K562 (cell line): ENCODE data around the gene XIRP1. TPM values are rescaled to one million over a fixed set of nuclear protein-coding genes. Genes with fewer than 3 reads are reported as not detected.

ENCODE experiments used
- BACH1 ChIP-seq: fragments of 200-800 bp; sonication (Bioruptor generic); IDR thresholded peaks from 2 replicates; pipeline ENCODE4 v1.6.1; 2016; ENCODE audit warnings: missing genetic modification characterization, missing compliant biosample characterization
- BRF2 ChIP-seq: IDR thresholded peaks from 3 replicates; pipeline ENCODE4 v1.6.1; 2011; ENCODE audit warnings: borderline replicate concordance, mild to moderate bottlenecking; ENCODE audit not compliant: insufficient read length, insufficient read depth
- CC2D1A ChIP-seq: fragments of 450-650 bp; IDR thresholded peaks from 2 replicates; pipeline ENCODE4 v1.6.1; 2017; ENCODE audit warnings: mild to moderate bottlenecking
- CEBPG ChIP-seq, 3 experiments: fragments of 200-800 bp in 1 of 3; sonication (Bioruptor generic) in 1 of 3; sonication (generic) in 1 of 3; formaldehyde crosslinking in 1 of 3; IDR thresholded peaks in 2 of 3; conservative IDR thresholded peaks in 1 of 3; 2 replicates each; pipeline versions ENCODE4 v1.6.1 to v1.8.0; 2016 to 2022; ENCODE audit warnings: missing compliant biosample characterization in 2 of 3, missing genetic modification characterization in 2 of 3, mild to moderate bottlenecking in 1 of 3, missing genetic modification reagents in 1 of 3
- DNMT1 ChIP-seq: fragments of 450-650 bp; IDR thresholded peaks from 2 replicates; pipeline ENCODE4 v1.6.1; 2016; ENCODE audit warnings: antibody characterized with exemption, mild to moderate bottlenecking
- E2F5 ChIP-seq: sonication (generic); formaldehyde crosslinking; IDR thresholded peaks from 2 replicates; pipeline ENCODE4 v1.8.0; 2022; ENCODE audit warnings: mild to moderate bottlenecking, missing genetic modification reagents
- KDM1A ChIP-seq, 2 experiments: fragments of 450-650 bp; IDR thresholded peaks; 2 replicates each; pipeline ENCODE4 v1.6.1; 2016; ENCODE audit warnings: mild to moderate bottlenecking in 2 of 2
- L3MBTL2 ChIP-seq: fragments of 450-650 bp; IDR thresholded peaks from 2 replicates; pipeline ENCODE4 v1.6.1; 2016; ENCODE audit warnings: mild to moderate bottlenecking, moderate library complexity
- POLR2AphosphoS2 ChIP-seq: IDR thresholded peaks from 2 replicates; pipeline ENCODE4 v1.6.1; 2012; ENCODE audit warnings: low read length, improper control_type of control experiment
- POLR3G ChIP-seq: IDR thresholded peaks from 2 replicates; pipeline ENCODE4 v1.6.1; 2011; ENCODE audit not compliant: insufficient read length, insufficient replicate concordance; ENCODE audit errors: extremely low read depth
- TBL1XR1 ChIP-seq, 2 experiments: IDR thresholded peaks; 2 replicates each; pipeline ENCODE4 v1.6.1; 2012; ENCODE audit warnings: improper control_type of control experiment in 2 of 2, low read length in 2 of 2, mild to moderate bottlenecking in 1 of 2
- TFAM ChIP-seq: fragments of 250-450 bp; sonication (Bioruptor Pico); conservative IDR thresholded peaks from 2 replicates; pipeline ENCODE4 v1.5.0; 2021; ENCODE audit warnings: mild to moderate bottlenecking, moderate library complexity
- ZNF518B ChIP-seq: fragments of 250-450 bp; sonication (Bioruptor Pico); IDR thresholded peaks from 2 replicates; pipeline ENCODE4 v1.5.0; 2021; ENCODE audit warnings: mild to moderate bottlenecking, moderate library complexity
- polyA plus RNA-seq, 8 experiments: library from polyadenylated mRNA; depleted of rRNA in 4 of 8; stranded (reverse) in 5 of 8; unstranded in 3 of 8; fragments of >200 nt; fragmentation: Nextera tagmentation in 2 of 8; fragmentation: Illumina TruSeq in 1 of 8; extraction: Ambion mirVana in 2 of 8; extraction: Trizol in 1 of 8; gene quantifications; 2 replicates each; pipeline versions ENCODE4 v1.2.1 to v1.2.3, GENCODE V29; 2011 to 2014; ENCODE audit warnings: inconsistent platforms in 1 of 8, missing spikeins in 1 of 8
- total RNA-seq, 7 experiments: library from RNA; depleted of rRNA in 6 of 7; stranded (reverse); fragments of >200 nt in 6 of 7; fragmentation: Illumina TruSeq in 2 of 7; extraction: Trizol in 2 of 7; gene quantifications; 2 replicates each; pipeline versions ENCODE4 v1.2.1 to v1.2.3, GENCODE V29; 2011 to 2021; ENCODE audit warnings: low replicate concordance in 1 of 7
- TF ChIP-seq, protein P1 (sequence below), 2 experiments: fragments of 250-450 bp in 1 of 2; fragments of 450-650 bp in 1 of 2; sonication (Bioruptor Pico) in 1 of 2; IDR thresholded peaks; 2 replicates each; pipeline versions ENCODE4 v1.6.1 to v1.8.0; 2016 to 2021; ENCODE audit warnings: mild to moderate bottlenecking in 2 of 2, moderate library complexity in 2 of 2, missing compliant biosample characterization in 1 of 2, missing genetic modification characterization in 1 of 2
- TF ChIP-seq, protein P2 (sequence below): fragments of 250-450 bp; sonication (Bioruptor Pico); IDR thresholded peaks from 2 replicates; pipeline ENCODE4 v1.5.0; 2021

The XIRP1 gene
- total and polyA plus RNA-seq, 9 of the 15 experiments (the other 6 are each of a cell fraction or from before 2014, with no cell fraction given), result 0.03 to 0.27 (median 0.08) TPM; not detected in 3

DNA sequence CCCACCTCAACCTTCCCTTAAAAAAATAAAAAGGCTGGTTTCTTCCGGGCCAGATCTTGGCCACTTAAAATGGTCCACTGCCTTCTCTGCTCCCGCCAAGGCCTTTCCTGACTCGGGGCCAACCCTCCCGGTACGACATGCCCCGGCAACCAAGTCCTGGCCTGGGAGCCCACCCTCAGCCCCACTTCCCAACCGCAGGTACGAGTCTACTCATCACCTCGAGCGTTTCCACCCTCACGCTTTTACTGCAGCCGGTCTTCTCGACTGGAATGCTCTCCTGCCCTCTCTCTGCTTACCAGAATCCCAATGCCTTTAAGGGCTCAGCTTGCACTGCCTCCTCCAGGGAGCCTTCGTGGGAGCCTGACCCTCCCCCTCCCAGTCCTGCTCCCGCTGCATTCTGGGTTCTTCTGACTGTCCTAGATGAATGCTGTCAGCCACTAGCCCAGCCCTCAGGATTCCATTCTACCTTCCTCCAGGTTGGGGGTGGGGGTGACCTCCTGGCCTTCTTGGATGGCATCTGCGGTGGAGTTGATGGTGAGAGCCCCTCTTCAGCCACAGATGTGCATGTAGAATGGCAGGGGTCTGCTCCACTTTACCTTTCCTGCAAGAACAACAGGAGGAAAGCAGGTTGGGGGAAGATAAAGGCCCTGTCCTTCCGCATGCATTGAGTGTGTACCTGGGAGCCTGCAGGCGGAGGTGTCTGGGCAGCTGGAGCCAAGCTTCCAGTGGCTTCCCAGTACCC lies 37.9 kb downstream of the XIRP1 start (continued):
- TF ChIP-seq ZNF518B (CRISPR knock-in tag) (no peak), TBL1XR1 (IDR thresholded peaks at IDR 0.05; ENCODE audit: low read length in 2 of 2) (no peak), E2F5 (CRISPR knock-in tag) (no peak), TFAM (CRISPR knock-in tag) (no peak), KDM1A (IDR thresholded peaks at IDR 0.05) (peak; percentile 9 to 77; a peak in 2 of 4 replicates), L3MBTL2 (peak; percentile 44; the same call in 1 of the 2 replicates), CC2D1A (peak; percentile 54; the same call in 1 of the 2 replicates), CEBPG (CRISPR knock-in tag; IDR thresholded peaks at IDR 0.05) (no peak), CEBPG (tag; conservative IDR thresholded peaks at IDR 0.05 in 1 of 2, IDR thresholded peaks at IDR 0.05 in 1 of 2) (no peak), POLR3G (no peak), DNMT1 (no peak), BRF2 (no peak), BACH1 (tag) (no peak), POLR2AphosphoS2 (no peak)
- TF ChIP-seq, protein P1, sequence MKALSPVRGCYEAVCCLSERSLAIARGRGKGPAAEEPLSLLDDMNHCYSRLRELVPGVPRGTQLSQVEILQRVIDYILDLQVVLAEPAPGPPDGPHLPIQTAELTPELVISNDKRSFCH (CRISPR knock-in tag; IDR thresholded peaks at IDR 0.05), result no peak
- TF ChIP-seq, protein P1 (tag; IDR thresholded peaks at IDR 0.05), result no peak
- TF ChIP-seq, protein P2, sequence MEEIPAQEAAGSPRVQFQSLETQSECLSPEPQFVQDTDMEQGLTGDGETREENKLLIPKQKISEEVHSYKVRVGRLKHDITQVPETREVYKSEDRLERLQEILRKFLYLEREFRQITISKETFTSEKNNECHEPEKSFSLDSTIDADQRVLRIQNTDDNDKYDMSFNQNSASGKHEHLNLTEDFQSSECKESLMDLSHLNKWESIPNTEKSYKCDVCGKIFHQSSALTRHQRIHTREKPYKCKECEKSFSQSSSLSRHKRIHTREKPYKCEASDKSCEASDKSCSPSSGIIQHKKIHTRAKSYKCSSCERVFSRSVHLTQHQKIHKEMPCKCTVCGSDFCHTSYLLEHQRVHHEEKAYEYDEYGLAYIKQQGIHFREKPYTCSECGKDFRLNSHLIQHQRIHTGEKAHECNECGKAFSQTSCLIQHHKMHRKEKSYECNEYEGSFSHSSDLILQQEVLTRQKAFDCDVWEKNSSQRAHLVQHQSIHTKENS, result no peak
